ENCODE data around the gene PRELP.

PRELP gene

GRCh38 chr1:203477748-203478147 lies 2.1 kb downstream of the PRELP start:
- DNase-seq (ENCODE audit: low read depth in 2 of 2): no peak

DNA sequence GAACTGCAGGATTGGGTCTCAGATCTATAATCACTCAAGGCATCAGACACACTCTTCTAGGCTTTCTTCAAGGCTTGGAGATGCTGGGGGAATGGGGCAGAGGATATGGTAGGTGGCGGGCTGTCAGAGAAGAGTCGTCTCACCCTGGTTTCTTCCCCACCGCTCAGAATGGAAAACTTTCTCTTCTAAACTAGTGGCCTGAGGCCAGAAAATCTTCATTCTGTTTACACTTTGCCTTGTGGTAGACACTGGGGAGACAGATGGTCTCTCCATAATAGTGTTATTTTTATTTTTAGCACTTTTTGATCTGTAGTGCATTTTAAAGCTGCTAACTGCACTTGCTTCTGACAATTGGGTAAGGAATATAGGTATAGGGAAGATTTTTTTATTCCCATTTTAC lies 2.6 kb downstream of the PRELP start:
- no peak for DNase-seq (ENCODE audit: low read depth in 2 of 2)

- no peak for DNase-seq (ENCODE audit: low read depth in 2 of 2)
Observed at GRCh38 chr1:203478986-203479385, 3.4 kb downstream of the PRELP start.

DNA sequence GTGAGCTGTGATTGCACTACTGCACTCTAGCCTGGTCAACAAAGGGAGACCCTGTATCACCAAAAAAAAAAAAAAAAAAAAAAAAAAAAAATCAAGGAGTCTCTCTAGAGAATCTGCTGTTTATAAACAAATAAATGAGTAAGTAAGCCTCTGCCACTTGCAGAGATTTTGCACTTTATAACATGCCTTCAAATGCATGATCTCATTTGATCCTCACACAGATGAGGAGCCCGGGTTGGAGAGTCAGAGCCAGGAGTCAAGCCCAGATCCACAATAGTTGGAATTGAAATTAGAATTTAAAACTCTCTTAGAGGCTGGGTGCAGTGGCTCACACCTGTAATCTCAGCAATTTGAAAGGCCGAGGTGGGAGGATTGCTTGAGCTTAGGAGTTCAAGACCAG lies 4.0 kb downstream of the PRELP start:
- DNase-seq (ENCODE audit: low read depth in 2 of 2): no peak

- peak; percentile 30 to 37 for DNase-seq (ENCODE audit: low read depth in 2 of 2)
Observed at GRCh38 chr1:203480084-203480483, 4.5 kb downstream of the PRELP start.

DNA sequence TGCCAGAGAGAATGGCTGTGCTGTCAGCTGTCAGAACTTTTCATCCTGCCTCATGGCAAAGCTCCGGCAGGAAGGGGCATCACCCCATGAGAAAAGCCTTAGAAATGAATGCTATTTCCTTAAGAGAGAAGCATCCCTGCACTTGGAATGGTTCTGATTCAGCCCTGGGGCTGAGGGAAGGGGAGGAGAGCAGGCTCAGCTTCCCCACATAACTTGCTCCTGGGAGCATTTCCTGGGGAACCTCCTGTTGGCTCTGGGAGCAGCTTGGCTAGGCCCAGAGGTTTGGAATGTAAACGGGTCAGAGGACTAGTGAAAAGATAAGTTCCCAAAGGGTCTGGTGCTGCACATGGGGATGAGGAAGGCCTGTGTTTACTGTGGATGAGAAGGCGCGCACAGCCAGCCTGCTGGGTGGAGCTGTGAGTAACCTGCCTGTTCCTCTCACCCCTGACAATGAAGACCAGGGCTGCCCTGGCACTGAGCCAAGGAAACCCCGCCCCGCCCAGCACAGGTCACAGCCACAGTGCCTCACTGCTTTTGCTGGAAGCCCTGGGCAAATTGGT lies 5.0 kb downstream of the PRELP start:
- peak; percentile 81 to 82 for DNase-seq (ENCODE audit: low read depth in 2 of 2)

DNA sequence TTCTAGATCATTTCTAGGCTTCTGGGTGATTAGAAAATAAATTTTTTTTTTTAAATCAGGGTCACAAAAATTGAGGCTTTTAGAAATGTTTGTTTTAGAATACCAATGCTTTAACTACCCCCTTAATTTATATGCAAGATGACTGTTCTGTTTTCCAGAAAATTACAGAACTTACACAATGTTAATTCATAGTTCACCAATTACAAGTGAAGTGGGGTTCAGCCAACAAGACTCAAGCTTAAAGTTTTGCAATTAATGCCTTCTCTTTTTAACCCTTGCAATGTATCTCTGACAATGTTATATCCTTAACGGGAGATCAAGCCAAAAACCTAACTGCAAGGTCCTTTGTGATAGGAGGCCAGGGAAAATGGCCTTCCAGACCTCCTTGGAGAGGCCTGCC lies 5.6 kb downstream of the PRELP start:
- DNase-seq (ENCODE audit: low read depth in 2 of 2): no peak

DNA sequence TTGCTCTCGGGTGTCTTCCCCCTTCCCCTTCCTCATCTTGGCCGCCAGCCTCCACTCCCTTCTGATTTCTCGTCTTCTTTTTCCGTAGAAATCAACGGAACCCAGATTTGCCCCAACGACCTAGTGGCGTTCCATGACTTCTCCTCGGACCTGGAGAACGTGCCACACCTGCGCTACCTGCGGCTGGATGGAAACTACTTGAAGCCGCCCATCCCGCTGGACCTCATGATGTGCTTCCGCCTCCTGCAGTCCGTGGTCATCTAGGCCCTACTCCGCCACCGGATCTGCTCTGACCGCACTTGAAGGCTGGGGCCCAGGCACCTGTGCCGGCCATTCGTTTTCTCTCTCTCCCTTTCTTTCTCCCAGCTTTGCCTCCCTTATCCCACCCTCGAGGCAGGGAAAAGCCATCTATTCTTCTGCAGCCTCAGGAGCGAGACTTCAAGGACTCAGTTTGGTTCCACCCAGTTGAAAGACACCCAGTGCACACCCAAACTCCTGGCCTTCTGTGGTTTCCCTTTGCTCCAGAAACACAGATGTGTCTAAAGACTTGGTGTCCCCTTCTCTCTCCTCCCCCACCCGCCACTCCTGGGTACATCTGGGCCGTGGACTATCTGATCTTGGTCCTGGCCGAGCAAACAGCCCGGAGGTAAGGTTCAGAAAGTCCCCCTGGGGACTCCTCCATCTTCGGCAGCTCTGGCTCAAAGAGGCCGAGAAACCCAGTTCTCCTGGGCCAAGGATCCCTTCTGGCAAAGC lies 11.2 kb downstream of the PRELP start:
- DNase-seq (ENCODE audit: low read depth in 2 of 2): no peak

- no peak for DNase-seq (ENCODE audit: low read depth in 2 of 2)
Observed at GRCh38 chr1:203488539-203488938, 12.9 kb downstream of the PRELP start.

GRCh38 chr1:203490607-203491006 lies 15.0 kb downstream of the PRELP start:
- no peak for DNase-seq (ENCODE audit: low read depth in 2 of 2)

DNA sequence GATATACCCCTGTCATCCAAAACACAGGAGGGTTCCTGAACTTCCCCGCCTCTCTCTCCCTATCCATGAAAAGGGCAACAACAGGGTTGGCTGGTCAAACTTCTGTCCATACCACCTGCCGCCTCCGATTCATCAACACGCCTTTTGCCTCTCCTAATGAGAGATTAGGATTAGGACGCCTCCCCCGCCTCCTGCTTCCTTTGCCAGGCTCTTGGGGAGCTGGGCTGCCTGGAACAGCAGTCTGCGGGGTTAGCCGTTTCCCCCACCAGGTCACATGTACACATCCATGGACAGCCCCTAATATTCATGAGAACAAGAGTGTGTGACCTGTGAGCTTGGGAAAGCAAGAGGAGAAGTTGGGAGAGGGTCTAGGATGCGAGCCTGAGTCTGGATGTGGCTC lies 16.1 kb downstream of the PRELP start:
- DNase-seq (ENCODE audit: low read depth in 2 of 2): no peak

GRCh38 chr1:203492082-203492747 lies 16.6 kb downstream of the PRELP start:
- no peak for DNase-seq (ENCODE audit: low read depth in 2 of 2)

DNA sequence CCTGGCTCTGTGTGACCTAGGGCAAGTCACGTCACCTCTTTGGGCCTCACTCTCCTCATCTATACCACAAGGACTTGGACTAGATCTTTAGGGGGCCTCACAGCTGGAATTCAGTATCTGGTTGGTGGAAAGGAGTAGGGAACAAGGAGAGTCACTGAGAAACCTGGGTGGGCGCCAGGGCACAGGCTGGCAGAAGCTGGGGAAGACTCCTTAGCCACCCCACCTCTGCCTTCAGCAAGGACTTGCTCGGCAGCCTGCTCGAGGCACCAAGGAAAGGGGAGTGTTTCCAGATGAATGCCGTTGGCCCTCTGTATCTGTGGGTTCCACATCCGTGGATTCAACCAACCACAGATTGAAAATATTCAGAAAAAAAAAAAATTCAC lies 17.1 kb downstream of the PRELP start:
- no peak for DNase-seq (ENCODE audit: low read depth in 2 of 2)

DNA sequence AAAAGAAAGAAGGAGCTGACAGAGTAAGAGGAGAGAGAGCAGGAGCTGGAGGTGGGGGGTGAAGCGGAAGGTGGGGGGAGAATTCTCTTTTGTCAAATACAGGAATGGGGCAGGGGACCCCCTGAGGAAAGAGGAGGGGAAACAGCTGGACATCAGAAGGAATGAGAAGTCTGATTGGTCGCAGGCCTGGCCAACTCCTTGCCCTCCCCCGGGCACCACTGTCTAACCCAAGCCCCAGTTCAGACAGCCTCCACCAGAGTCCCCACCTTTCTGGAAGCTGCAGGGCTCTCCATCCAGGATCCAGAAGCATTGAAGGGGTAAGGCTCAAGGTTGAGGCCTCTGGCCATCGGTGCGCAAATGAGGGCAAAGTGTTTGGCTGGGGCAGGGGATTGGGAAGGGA lies 18.3 kb downstream of the PRELP start, which contains the start of gene OPTC:
Gene OPTC, plus strand, starts transcription at position 253 of the 400 bp plus-strand sequence. CDS start 1,853 bp downstream, outside the sequence.
- no peak for DNase-seq (ENCODE audit: low read depth in 2 of 2)

GRCh38 chr1:203495845-203496244 lies 20.2 kb downstream of the PRELP start:
- no peak for DNase-seq (ENCODE audit: low read depth in 2 of 2)

- no peak for DNase-seq (ENCODE audit: low read depth in 2 of 2)
Observed at GRCh38 chr1:203497269-203497777, 21.7 kb downstream of the PRELP start.

- no peak for DNase-seq (ENCODE audit: low read depth in 2 of 2)
Observed at GRCh38 chr1:203499643-203500278, 24.2 kb downstream of the PRELP start.

- DNase-seq (ENCODE audit: low read depth in 2 of 2): no peak
Observed at GRCh38 chr1:203500279-203500678, 24.7 kb downstream of the PRELP start.

- no peak for DNase-seq (ENCODE audit: low read depth in 2 of 2)
Observed at GRCh38 chr1:203503836-203504235, 28.2 kb downstream of the PRELP start.

DNA sequence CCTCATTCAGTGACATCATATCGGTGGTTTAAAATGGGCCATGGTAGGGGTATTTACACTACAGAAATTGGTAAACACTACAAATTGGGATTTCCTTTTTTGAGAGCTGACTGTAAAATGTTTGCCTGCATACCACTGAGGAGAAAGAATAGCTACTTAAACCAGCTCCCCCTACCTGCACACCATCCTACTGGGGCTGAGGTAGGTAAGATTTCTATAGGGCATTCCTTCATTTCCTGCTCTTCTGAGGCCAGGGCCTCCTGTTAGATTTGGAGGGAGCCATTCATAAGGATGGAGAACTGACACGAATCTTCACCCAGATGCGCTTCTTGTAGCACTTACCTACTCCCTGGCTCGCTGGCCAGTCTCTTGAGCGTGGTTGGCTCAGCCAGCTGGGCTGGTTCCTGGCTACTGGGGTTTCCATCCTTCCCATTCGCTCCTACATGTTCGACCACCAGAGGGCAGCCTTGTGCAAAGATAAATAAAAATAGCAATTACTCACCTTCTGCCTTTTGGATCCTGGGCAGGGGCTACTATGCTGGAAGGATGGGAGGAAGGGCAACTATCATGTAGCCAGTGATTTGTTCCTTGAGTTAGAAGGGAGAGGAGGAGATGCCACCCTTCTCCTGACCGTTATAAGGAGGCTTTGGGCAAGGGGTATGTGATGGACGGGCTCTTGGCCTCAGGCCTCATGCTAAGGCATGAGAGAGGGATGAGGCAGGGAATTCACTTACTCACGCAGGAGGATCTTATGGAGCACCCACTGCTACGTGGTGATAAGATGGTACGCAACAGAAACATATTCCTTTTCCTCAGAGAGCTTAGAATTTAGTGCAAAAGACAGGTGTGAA lies 29.0 kb downstream of the PRELP start:
- DNase-seq (ENCODE audit: low read depth in 2 of 2): peak; percentile 38 to 43

DNA sequence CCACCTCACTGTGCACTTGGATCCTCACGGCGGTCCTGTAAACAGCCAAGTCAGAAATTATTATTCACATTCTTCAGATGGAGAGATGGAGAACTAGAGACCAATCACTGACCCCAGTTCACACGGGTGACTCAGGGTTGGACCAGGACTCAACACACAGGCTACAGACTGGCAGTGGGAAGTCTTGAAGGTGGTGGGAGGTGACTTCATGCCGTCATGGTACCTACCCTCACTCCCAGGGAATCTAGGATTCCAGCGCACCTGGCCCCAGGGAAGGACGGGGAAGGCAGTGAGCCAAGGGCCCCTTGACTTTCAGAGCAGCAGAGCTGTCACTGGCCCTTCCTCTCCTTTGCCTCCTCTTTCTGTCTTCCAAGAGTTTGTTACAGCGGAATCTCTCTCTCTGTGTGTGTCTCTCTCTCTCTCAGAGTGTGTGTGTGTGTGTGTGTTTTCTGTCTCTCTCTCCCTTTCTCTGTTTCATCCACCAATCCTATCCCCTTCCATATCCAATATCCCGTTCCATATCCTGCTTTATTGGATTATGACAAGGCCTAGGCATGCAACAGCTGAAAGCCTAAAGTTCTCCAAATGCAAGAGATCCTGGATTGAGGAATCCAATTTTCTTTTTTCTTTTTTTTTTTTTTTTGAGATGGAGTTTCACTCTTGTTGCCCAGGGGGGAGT lies 30.1 kb downstream of the PRELP start:
- DNase-seq (ENCODE audit: low read depth in 2 of 2): no peak

Data from fibroblast of skin of left biceps (primary cell).